Activated naive CD4-positive, alpha-beta T cell treated with anti-CD3 and anti-CD28 coated beads, Interleukin-2, amount 50 U/mL, for 72 hours (primary cell): ENCODE results near the gene EVC2. TPM values are rescaled to one million over a fixed set of nuclear protein-coding genes. Genes with fewer than 3 reads are reported as not detected.

Experiments
- ATAC-seq, 2 donors: fragments of 150-1000 bp; cut with Tn5 transposase; 2 replicates each; pipeline ENCODE4 v1.10.0; 2021; ENCODE audit warnings: mild to moderate bottlenecking in 2 of 2, moderate library complexity in 2 of 2
- DNase-seq, 2 donors: peaks; one replicate each; pipeline ENCODE4 v3.0.0; 2021 to 2022; ENCODE audit warnings: low spot score in 2 of 2
- H3K27ac Mint-ChIP-seq, 2 donors: one replicate each; pipeline ENCODE4 v1.8.0; 2022; ENCODE audit warnings: mild to moderate bottlenecking in 2 of 2, mixed read lengths in 2 of 2
- H3K36me3 Mint-ChIP-seq, 2 donors: one replicate each; pipeline ENCODE4 v1.8.0; 2022; ENCODE audit warnings: mixed read lengths in 2 of 2
- H3K9me3 Mint-ChIP-seq, 2 donors: one replicate each; pipeline ENCODE4 v1.8.0; 2022; ENCODE audit warnings: mixed read lengths in 2 of 2
- total RNA-seq, 2 donors: library from RNA; stranded (reverse); gene quantifications; one replicate each; pipeline ENCODE4 v1.2.3, GENCODE V29; 2022

Gene EVC2
- total RNA-seq, 2 donors from 2014 or later, result 0.16 to 0.66 TPM

GRCh38 chr4:5676763-5677162 lies 31.6 kb downstream of the EVC2 start:
- no peak for ATAC-seq

GRCh38 chr4:5666741-5667140 lies 41.6 kb downstream of the EVC2 start:
- Mint-ChIP-seq H3K9me3 (peaks cover 7 to 15% of the 10 kb centered on the region in 2 donors), H3K27ac (no peak overlapping the region), H3K36me3 (peaks cover 0 to 9% of the 10 kb centered on the region in 2 donors)
- DNase-seq, result no peak
- ATAC-seq, result no peak

More at GRCh38 chr4:5676763-5677162, 31.6 kb downstream of the EVC2 start:
- Mint-ChIP-seq H3K27ac (no peak overlapping the region), H3K36me3 (no peaks in the 10 kb centered on the region), H3K9me3 (no peaks in the 10 kb centered on the region)
- no peak for DNase-seq

GRCh38 chr4:5664778-5665177 lies 43.6 kb downstream of the EVC2 start:
- H3K36me3 Mint-ChIP-seq, result peaks cover 0 to 9% of the 10 kb centered on the region in 2 donors
- H3K27ac Mint-ChIP-seq, result no peak overlapping the region
- ATAC-seq (no peak), DNase-seq (no peak)
- peaks cover 12 to 15% of the 10 kb centered on the region in 2 donors for H3K9me3 Mint-ChIP-seq

GRCh38 chr4:5662555-5662954 lies 45.8 kb downstream of the EVC2 start:
- Mint-ChIP-seq H3K27ac (no peak overlapping the region), H3K9me3 (peaks cover 10 to 12% of the 10 kb centered on the region in 2 donors), H3K36me3 (peaks cover 0 to 9% of the 10 kb centered on the region in 2 donors)
- no peak for DNase-seq
- no peak for ATAC-seq

- no peak overlapping the region for H3K27ac Mint-ChIP-seq
Measured at GRCh38 chr4:5661237-5661636, 47.1 kb downstream of the EVC2 start.

GRCh38 chr4:5660185-5660584 lies 48.2 kb downstream of the EVC2 start:
- ATAC-seq (no peak), DNase-seq (no peak)
- Mint-ChIP-seq H3K36me3 (peaks cover 0 to 5% of the 10 kb centered on the region in 2 donors), H3K9me3 (peaks cover 5 to 16% of the 10 kb centered on the region in 2 donors), H3K27ac (no peak overlapping the region)

More at GRCh38 chr4:5661237-5661636, 47.1 kb downstream of the EVC2 start:
- no peak for DNase-seq
- Mint-ChIP-seq H3K9me3 (peaks cover 5 to 18% of the 10 kb centered on the region in 2 donors), H3K36me3 (peaks cover 0 to 9% of the 10 kb centered on the region in 2 donors)
- no peak for ATAC-seq

GRCh38 chr4:5658974-5659373 lies 49.4 kb downstream of the EVC2 start:
- Mint-ChIP-seq H3K36me3 (peaks cover 0 to 4% of the 10 kb centered on the region in 2 donors), H3K27ac (no peak overlapping the region), H3K9me3 (peaks cover 5 to 15% of the 10 kb centered on the region in 2 donors)
- ATAC-seq (no peak), DNase-seq (no peak)

GRCh38 chr4:5656415-5656814 lies 51.9 kb downstream of the EVC2 start:
- DNase-seq, result no peak
- Mint-ChIP-seq H3K9me3 (peaks cover 0 to 15% of the 10 kb centered on the region in 2 donors), H3K27ac (no peak overlapping the region), H3K36me3 (no peaks in the 10 kb centered on the region)
- no peak for ATAC-seq

GRCh38 chr4:5654791-5655190 lies 53.6 kb downstream of the EVC2 start:
- DNase-seq (no peak), ATAC-seq (no peak)
- Mint-ChIP-seq H3K27ac (no peak overlapping the region), H3K36me3 (no peaks in the 10 kb centered on the region), H3K9me3 (peaks cover 0 to 17% of the 10 kb centered on the region in 2 donors)

- H3K36me3 Mint-ChIP-seq, result no peaks in the 10 kb centered on the region
- ATAC-seq (no peak), DNase-seq (no peak)
- H3K9me3 Mint-ChIP-seq, result peaks cover 0 to 10% of the 10 kb centered on the region in 2 donors
- H3K27ac Mint-ChIP-seq, result no peak overlapping the region
Measured at GRCh38 chr4:5651089-5651488, 57.3 kb downstream of the EVC2 start.

- Mint-ChIP-seq H3K36me3 (no peaks in the 10 kb centered on the region), H3K9me3 (peaks cover 0 to 14% of the 10 kb centered on the region in 2 donors), H3K27ac (no peak overlapping the region)
- no peak for ATAC-seq
- DNase-seq, result no peak
Measured at GRCh38 chr4:5650040-5650439, 58.3 kb downstream of the EVC2 start.

- DNase-seq, result no peak
- ATAC-seq, result no peak
- peaks cover 0 to 14% of the 10 kb centered on the region in 2 donors for H3K9me3 Mint-ChIP-seq
- no peaks in the 10 kb centered on the region for H3K36me3 Mint-ChIP-seq
- H3K27ac Mint-ChIP-seq, result no peak overlapping the region
Measured at GRCh38 chr4:5647351-5647750, 61.0 kb downstream of the EVC2 start.

- no peak for DNase-seq
- Mint-ChIP-seq H3K27ac (no peak overlapping the region), H3K36me3 (no peaks in the 10 kb centered on the region), H3K9me3 (peaks cover 7% of the 10 kb centered on the region in 2 donors)
- no peak for ATAC-seq
Measured at GRCh38 chr4:5640096-5640495, 68.3 kb downstream of the EVC2 start.

- DNase-seq (no peak), ATAC-seq (no peak)
- Mint-ChIP-seq H3K27ac (no peak overlapping the region), H3K36me3 (no peaks in the 10 kb centered on the region), H3K9me3 (peaks cover 7% of the 10 kb centered on the region in 2 donors)
Measured at GRCh38 chr4:5639556-5639955, 68.8 kb downstream of the EVC2 start.

GRCh38 chr4:5638976-5639375 lies 69.4 kb downstream of the EVC2 start:
- no peak for ATAC-seq
- no peak for DNase-seq

GRCh38 chr4:5638316-5638715 lies 70.0 kb downstream of the EVC2 start:
- H3K9me3 Mint-ChIP-seq, result peaks cover 7% of the 10 kb centered on the region in 2 donors
- H3K36me3 Mint-ChIP-seq, result no peaks in the 10 kb centered on the region
- DNase-seq, result no peak
- ATAC-seq, result no peak
- H3K27ac Mint-ChIP-seq, result no peak overlapping the region

More at GRCh38 chr4:5638976-5639375, 69.4 kb downstream of the EVC2 start:
- peaks cover 7% of the 10 kb centered on the region in 2 donors for H3K9me3 Mint-ChIP-seq
- no peak overlapping the region for H3K27ac Mint-ChIP-seq
- H3K36me3 Mint-ChIP-seq, result no peaks in the 10 kb centered on the region

- H3K36me3 Mint-ChIP-seq, result no peaks in the 10 kb centered on the region
- H3K27ac Mint-ChIP-seq, result no peak overlapping the region
- ATAC-seq, result no peak
- DNase-seq, result no peak
- peaks cover 7 to 9% of the 10 kb centered on the region in 2 donors for H3K9me3 Mint-ChIP-seq
Measured at GRCh38 chr4:5636766-5637670, 71.3 kb downstream of the EVC2 start.

- ATAC-seq (peak in 1 of 2 donors; percentile 37), DNase-seq (no peak)
- Mint-ChIP-seq H3K9me3 (peaks cover 7 to 9% of the 10 kb centered on the region in 2 donors), H3K36me3 (no peaks in the 10 kb centered on the region), H3K27ac (no peak overlapping the region)
Measured at GRCh38 chr4:5635826-5636195, 72.5 kb downstream of the EVC2 start.
